Measurements from ENCODE around the gene DAGLA. TPM values are rescaled to one million over a fixed set of nuclear protein-coding genes. Genes with fewer than 3 reads are reported as not detected.

Gene DAGLA
- total RNA-seq, 2 experiments from 2014 or later: 0.52 to 0.73 TPM

DNA sequence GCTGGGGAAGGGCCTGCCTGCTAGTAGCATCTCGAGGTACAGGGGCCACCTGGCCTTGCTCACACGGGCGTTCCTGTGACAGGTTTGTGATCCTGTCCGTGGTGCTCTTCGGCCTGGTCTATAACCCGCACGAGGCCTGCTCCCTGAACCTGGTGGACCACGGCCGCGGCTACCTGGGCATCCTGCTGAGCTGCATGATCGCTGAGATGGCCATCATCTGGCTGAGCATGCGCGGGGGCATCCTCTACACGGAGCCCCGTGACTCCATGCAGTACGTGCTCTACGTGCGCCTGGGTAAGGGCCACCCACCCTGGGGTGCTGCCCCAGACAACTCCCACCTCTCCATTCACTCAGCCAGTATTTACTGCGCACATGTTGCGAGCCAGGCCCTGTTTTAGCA lies 40.4 kb downstream of the DAGLA start:
- no peaks in the 10 kb centered on the region for H3K36me3 Mint-ChIP-seq (ENCODE audit: low read depth)
- DNase-seq (no peak), ATAC-seq (ENCODE audit: poor library complexity) (no peak)
- no peaks in the 10 kb centered on the region for H3K4me1 ChIP-seq (ENCODE audit: insufficient read depth, low read length)
- H3K27ac Mint-ChIP-seq: no peak overlapping the region
- H3K4me3 Mint-ChIP-seq: no peak overlapping the region
- H3K27me3 Mint-ChIP-seq: no peaks in the 10 kb centered on the region
- no peak overlapping the region for H3K4me3 ChIP-seq (ENCODE audit: low read length)
- H3K9me3 ChIP-seq (ENCODE audit: control insufficient read depth in 1 of 2, insufficient read depth in 1 of 2, low read length in 2 of 2): no peaks in the 10 kb centered on the region
- no peak overlapping the region for H3K27ac ChIP-seq (ENCODE audit: low read depth in 1 of 2, low read length in 2 of 2)
- H3K27me3 ChIP-seq (ENCODE audit: control insufficient read depth in 1 of 2, insufficient read depth in 2 of 2, low read length in 2 of 2): peaks cover 0 to 2% of the 10 kb centered on the region in 2 experiments
- POLR2A ChIA-PET: no interaction called here
- no peaks in the 10 kb centered on the region for H3K9me3 Mint-ChIP-seq
- no peaks in the 10 kb centered on the region for H3K4me1 Mint-ChIP-seq (ENCODE audit: low read depth)
- TF ChIP-seq, protein P1, sequence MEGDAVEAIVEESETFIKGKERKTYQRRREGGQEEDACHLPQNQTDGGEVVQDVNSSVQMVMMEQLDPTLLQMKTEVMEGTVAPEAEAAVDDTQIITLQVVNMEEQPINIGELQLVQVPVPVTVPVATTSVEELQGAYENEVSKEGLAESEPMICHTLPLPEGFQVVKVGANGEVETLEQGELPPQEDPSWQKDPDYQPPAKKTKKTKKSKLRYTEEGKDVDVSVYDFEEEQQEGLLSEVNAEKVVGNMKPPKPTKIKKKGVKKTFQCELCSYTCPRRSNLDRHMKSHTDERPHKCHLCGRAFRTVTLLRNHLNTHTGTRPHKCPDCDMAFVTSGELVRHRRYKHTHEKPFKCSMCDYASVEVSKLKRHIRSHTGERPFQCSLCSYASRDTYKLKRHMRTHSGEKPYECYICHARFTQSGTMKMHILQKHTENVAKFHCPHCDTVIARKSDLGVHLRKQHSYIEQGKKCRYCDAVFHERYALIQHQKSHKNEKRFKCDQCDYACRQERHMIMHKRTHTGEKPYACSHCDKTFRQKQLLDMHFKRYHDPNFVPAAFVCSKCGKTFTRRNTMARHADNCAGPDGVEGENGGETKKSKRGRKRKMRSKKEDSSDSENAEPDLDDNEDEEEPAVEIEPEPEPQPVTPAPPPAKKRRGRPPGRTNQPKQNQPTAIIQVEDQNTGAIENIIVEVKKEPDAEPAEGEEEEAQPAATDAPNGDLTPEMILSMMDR (IDR thresholded peaks at IDR 0.05): no peak
- no peaks in the 10 kb centered on the region for H3K36me3 ChIP-seq (ENCODE audit: insufficient read depth, low read length)
- intact Hi-C loops (cut with DNase I, micrococcal nuclease): no loop called here
- CTCF ChIA-PET: no interaction called here

GRCh38 chr11:61724437-61724836 lies 44.2 kb downstream of the DAGLA start:
- Mint-ChIP-seq H3K4me1 (ENCODE audit: low read depth) (no peaks in the 10 kb centered on the region), H3K36me3 (ENCODE audit: low read depth) (no peaks in the 10 kb centered on the region), H3K4me3 (no peak overlapping the region), H3K27ac (no peak overlapping the region), H3K27me3 (no peaks in the 10 kb centered on the region), H3K9me3 (no peaks in the 10 kb centered on the region)
- Histone ChIP-seq H3K4me3 (ENCODE audit: low read length) (no peak overlapping the region), H3K27me3 (ENCODE audit: control insufficient read depth in 1 of 2, insufficient read depth in 2 of 2, low read length in 2 of 2) (no peaks in the 10 kb centered on the region), H3K4me1 (ENCODE audit: insufficient read depth, low read length) (no peaks in the 10 kb centered on the region), H3K27ac (ENCODE audit: low read depth in 1 of 2, low read length in 2 of 2) (no peak overlapping the region), H3K36me3 (ENCODE audit: insufficient read depth, low read length) (no peaks in the 10 kb centered on the region), H3K9me3 (ENCODE audit: control insufficient read depth in 1 of 2, insufficient read depth in 1 of 2, low read length in 2 of 2) (no peaks in the 10 kb centered on the region)
- no peak for DNase-seq
- intact Hi-C loops (cut with DNase I, micrococcal nuclease): no loop called here
- TF ChIP-seq, protein P1 (IDR thresholded peaks at IDR 0.05): no peak
- CTCF ChIA-PET: interaction anchor here (1.5 kb wide), 1 partner anchor 9 kb away, joined by 5 read pairs; no protein-coding TSS in a partner anchor
- no peak for ATAC-seq (ENCODE audit: poor library complexity)
- POLR2A ChIA-PET: no interaction called here

GRCh38 chr11:61725781-61726231 lies 45.6 kb downstream of the DAGLA start:
- no peak overlapping the region for H3K27ac Mint-ChIP-seq
- no peaks in the 10 kb centered on the region for H3K9me3 Mint-ChIP-seq
- Histone ChIP-seq H3K9me3 (ENCODE audit: control insufficient read depth in 1 of 2, insufficient read depth in 1 of 2, low read length in 2 of 2) (no peaks in the 10 kb centered on the region), H3K27ac (ENCODE audit: low read depth in 1 of 2, low read length in 2 of 2) (no peak overlapping the region), H3K4me1 (ENCODE audit: insufficient read depth, low read length) (no peaks in the 10 kb centered on the region), H3K36me3 (ENCODE audit: insufficient read depth, low read length) (no peaks in the 10 kb centered on the region), H3K4me3 (ENCODE audit: low read length) (no peak overlapping the region), H3K27me3 (ENCODE audit: control insufficient read depth in 1 of 2, insufficient read depth in 2 of 2, low read length in 2 of 2) (no peaks in the 10 kb centered on the region)
- ATAC-seq (ENCODE audit: poor library complexity) (no peak), DNase-seq (no peak)
- POLR2A ChIA-PET: no interaction called here
- H3K27me3 Mint-ChIP-seq: no peaks in the 10 kb centered on the region
- no peaks in the 10 kb centered on the region for H3K4me1 Mint-ChIP-seq (ENCODE audit: low read depth)
- intact Hi-C loops (cut with DNase I, micrococcal nuclease): no loop called here
- no peak overlapping the region for H3K4me3 Mint-ChIP-seq
- H3K36me3 Mint-ChIP-seq (ENCODE audit: low read depth): no peaks in the 10 kb centered on the region
- TF ChIP-seq, protein P1 (IDR thresholded peaks at IDR 0.05): no peak
- CTCF ChIA-PET: no interaction called here

All from CD4-positive, alpha-beta T cell (primary cell).